Measurements from ENCODE around the gene ARHGAP40.

The ARHGAP40 gene

GRCh38 chr20:38617830-38618196 lies 16.2 kb downstream of the ARHGAP40 start:
- DNase-seq (ENCODE audit: low read depth), result no peak

- DNase-seq (ENCODE audit: low read depth), result no peak
Observed at GRCh38 chr20:38620441-38620840, 18.8 kb downstream of the ARHGAP40 start.

- DNase-seq (ENCODE audit: low read depth), result no peak
Observed at GRCh38 chr20:38623061-38623460, 21.5 kb downstream of the ARHGAP40 start.

GRCh38 chr20:38624084-38624483 lies 22.5 kb downstream of the ARHGAP40 start:
- no peak for DNase-seq (ENCODE audit: low read depth)

GRCh38 chr20:38625896-38626295 lies 24.3 kb downstream of the ARHGAP40 start:
- no peak for DNase-seq (ENCODE audit: low read depth)

GRCh38 chr20:38626921-38627659 lies 25.5 kb downstream of the ARHGAP40 start:
- DNase-seq (ENCODE audit: low read depth), result no peak

GRCh38 chr20:38628580-38629470 lies 27.2 kb downstream of the ARHGAP40 start:
- no peak for DNase-seq (ENCODE audit: low read depth)

GRCh38 chr20:38629979-38630378 lies 28.4 kb downstream of the ARHGAP40 start:
- no peak for DNase-seq (ENCODE audit: low read depth)

- DNase-seq (ENCODE audit: low read depth), result no peak
Observed at GRCh38 chr20:38630727-38631126, 29.1 kb downstream of the ARHGAP40 start.

- no peak for DNase-seq (ENCODE audit: low read depth)
Observed at GRCh38 chr20:38631155-38632022, 29.8 kb downstream of the ARHGAP40 start.

- DNase-seq (ENCODE audit: low read depth), result peak; percentile 23
Observed at GRCh38 chr20:38633577-38634093, 32.0 kb downstream of the ARHGAP40 start.

- no peak for DNase-seq (ENCODE audit: low read depth)
Observed at GRCh38 chr20:38635721-38636288, 34.2 kb downstream of the ARHGAP40 start.

GRCh38 chr20:38640521-38640920 lies 38.9 kb downstream of the ARHGAP40 start:
- no peak for DNase-seq (ENCODE audit: low read depth)

GRCh38 chr20:38642498-38642897 lies 40.9 kb downstream of the ARHGAP40 start:
- no peak for DNase-seq (ENCODE audit: low read depth)

GRCh38 chr20:38644588-38645260 lies 43.1 kb downstream of the ARHGAP40 start:
- no peak for DNase-seq (ENCODE audit: low read depth)

GRCh38 chr20:38645351-38645750 lies 43.7 kb downstream of the ARHGAP40 start:
- DNase-seq (ENCODE audit: low read depth), result no peak

GRCh38 chr20:38645980-38646858 lies 44.6 kb downstream of the ARHGAP40 start:
- peak; percentile 82 for DNase-seq (ENCODE audit: low read depth)

- no peak for DNase-seq (ENCODE audit: low read depth)
Observed at GRCh38 chr20:38649275-38649891, 47.8 kb downstream of the ARHGAP40 start.

GRCh38 chr20:38650010-38650409 lies 48.4 kb downstream of the ARHGAP40 start:
- DNase-seq (ENCODE audit: low read depth), result no peak

- no peak for DNase-seq (ENCODE audit: low read depth)
Observed at GRCh38 chr20:38651154-38651553, 49.5 kb downstream of the ARHGAP40 start.
